SHP77 treated with DMSO at 0.1 percent for 48 hours (cell line): Measurements from ENCODE around the gene GPN1.
"Not testable (repeated sequence)": the region's sequence is repeated elsewhere in the genome, so short reads cannot be mapped to it uniquely, and the experiment has no call there.

ENCODE experiments used
- DNase-seq: peaks from one replicate; lab custom pipeline; 2025; lab: John Stamatoyannopoulos, UW

The GPN1 gene

DNA sequence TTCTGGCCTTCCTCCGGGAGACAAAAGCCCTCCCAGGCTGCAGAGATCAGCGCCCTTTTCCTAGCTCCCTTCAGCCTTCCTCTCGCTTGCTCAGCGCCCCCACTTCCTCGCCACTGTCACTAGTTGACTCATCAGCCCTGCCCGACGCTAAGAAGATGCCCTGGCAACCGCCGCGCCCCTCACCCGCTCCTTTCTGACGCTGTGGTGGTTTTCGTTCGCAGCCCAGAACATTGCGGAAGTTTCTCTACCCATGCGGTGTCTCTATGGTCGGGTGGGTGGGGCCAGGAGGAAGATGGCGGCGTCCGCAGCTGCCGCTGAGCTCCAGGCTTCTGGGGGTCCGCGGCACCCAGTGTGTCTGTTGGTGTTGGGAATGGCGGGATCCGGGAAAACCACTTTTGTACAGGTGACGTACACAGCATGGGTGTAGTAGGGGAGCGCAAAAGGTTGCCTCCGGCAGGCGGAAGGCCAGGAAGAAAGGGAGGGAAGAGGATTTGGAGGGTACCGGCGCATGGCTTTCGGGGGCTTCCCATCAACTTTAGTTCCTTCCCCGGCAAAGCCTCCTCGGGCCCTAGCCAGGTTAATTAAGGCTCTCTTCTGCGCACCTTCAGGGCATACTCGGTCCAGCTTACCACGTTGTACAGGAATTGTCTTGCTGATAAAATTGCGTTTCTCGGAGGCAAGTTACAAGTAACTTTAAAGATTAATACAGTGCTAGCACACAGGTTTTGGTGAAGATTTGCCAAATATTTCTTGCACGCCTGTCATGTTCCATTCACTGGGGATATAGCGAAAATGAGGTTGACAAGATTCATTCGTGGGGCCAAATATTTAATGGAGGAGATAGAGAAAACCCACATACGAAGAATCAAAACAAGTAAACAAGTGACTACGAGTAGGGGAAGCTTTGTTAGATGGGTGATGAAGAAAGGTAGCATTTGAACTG lies at the start of gene GPN1, which contains the start of gene CCDC121:
Gene GPN1 (plus strand): TSS at position 284 of the 943 bp plus-strand sequence. CDS start 9 bp downstream, at position 293.
Gene CCDC121 (minus strand): TSS at position 246 of the 943 bp plus-strand sequence. CDS start 1,213 bp downstream, outside the sequence.
- peak; percentile 57 for DNase-seq

DNA sequence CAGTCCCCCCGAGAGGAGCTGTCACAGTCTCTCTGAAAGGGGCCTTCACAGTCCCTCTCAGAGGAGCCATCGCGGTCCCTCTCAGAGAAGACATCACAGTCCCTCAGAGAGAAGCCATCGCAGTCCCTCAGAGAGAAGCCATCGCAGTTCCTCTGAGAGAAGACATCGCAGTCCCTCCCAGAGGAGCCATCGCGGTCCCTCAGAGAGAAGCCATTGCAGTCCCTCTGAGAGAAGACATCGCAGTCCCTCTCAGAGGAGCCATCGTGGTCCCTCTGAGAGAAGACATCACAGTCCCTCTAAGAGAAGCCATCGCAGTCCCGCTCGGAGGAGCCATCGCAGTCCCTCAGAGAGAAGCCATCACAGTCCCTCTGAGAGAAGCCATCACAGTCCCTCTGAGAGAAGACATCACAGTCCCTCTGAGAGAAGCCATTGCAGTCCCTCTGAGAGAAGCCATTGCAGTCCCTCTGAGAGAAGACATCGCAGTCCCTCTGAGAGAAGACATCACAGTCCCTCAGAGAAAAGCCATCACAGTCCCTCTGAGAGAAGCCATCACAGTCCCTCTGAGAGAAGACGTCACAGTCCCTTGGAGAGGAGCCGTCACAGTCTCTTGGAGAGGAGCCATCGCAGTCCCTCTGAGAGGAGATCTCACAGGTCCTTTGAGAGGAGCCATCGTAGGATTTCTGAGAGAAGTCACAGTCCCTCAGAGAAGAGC lies 47.3 kb upstream of the GPN1 start:
- no peak for DNase-seq

DNA sequence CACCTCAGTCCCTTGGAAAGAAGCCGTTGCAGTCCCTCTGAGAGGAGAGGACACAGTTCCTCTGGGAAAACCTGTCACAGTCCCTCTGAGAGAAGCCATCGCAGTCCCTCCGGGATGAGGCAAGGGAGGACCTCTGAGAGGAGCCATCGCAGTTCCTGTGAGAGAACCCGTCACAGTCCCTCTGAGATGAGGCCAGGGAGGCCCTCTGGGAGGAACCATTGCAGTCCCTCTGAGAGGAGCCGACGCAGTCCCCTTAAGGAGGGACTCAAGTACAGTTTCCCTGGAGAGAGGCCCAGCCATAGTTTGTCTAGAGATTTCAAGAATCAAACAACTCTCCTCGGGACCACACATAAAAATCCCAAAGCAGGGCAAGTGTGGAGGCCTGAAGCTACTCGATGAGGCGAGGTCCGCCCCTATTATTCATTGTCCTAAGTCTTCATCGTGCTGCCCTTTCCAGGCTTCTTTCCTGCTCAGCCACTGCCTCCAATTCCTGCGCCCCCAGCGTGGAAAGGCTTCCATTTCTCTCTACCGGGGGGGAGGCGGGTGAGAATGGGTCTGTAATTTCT lies 46.6 kb upstream of the GPN1 start:
- DNase-seq, result no peak

DNA sequence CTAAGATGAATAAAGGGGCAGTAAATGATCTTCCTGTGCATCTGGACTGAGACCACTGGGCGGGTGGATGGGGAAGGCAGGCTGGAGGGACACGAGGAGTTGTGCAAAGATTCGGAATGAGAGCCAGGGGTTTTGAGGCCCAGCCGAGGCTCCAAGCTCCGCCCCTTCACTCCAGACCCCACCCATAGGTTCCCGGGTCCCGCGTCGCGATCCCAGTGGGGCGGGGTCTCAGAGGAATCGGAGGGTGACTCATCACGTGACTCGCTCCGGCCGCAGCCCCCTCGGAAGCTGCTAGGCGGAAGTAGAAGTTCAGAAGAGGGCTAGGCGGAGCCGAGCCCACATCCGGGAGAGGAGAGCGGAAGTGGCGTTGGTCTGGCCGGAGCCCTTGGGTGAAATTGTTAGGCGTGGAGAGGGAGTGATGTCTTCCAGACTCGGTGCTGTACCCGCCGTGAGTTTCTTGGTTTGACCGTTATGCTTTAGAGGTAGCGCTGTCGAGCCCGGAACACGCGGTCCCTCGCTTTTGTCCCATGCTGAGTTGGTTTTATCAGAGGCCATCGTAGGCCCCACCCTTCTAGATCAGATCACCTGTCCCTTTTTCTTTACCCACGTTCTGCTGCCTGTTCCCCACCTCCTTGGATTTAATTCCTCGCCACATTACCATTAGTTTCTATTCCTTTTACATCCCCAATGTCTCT lies 46.0 kb upstream of the GPN1 start, which contains the start of gene ZNF512:
Gene ZNF512 (plus strand): TSS at position 348 of the 695 bp plus-strand sequence. CDS start 71 bp downstream, at position 419.
- DNase-seq, result peak; percentile 86

DNA sequence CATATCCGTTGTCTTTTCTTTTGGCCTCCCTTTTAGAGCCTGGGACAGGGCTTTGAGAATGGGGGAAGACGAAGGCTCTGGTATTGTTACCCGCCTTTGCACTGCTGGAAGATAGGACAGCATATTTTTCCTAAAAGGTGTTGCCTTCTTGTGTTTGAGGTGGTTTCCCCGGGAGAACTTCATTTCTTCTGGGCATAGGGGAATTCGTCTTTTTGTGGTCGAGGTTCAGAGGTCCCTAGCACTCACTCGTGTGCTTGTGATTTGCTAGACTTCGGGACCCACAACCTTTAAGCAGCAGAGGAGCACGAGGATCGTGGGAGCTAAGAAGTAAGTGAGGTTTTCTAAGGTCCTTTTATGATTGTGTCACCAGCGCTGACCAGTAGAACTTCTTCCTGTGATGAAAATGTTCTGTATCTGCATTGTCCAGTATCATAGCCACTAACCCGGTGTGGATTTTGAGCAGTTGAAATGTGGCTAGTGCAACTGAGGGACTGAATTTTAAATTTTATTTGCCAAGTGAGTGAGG lies 45.4 kb upstream of the GPN1 start:
- DNase-seq, result no peak

DNA sequence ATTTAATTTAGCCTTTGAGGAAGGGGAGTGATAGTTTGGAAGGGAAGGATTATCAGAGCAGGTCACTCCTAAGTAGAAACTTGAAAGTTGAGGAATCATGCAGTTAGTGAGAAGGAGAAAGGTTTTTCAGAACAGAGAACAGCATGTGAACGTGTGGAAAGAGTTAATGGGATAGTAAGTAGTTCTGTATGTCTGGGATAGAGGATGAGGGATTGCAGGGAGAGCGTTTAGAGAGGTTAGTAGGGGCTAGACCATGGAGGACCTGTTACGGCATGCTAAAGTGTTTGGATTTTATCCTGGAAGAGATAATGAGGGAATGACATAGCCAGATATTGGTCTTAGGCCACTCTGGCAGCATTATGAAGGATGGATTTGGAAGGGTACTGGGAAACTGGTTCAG lies 44.3 kb upstream of the GPN1 start:
- DNase-seq, result no peak

DNA sequence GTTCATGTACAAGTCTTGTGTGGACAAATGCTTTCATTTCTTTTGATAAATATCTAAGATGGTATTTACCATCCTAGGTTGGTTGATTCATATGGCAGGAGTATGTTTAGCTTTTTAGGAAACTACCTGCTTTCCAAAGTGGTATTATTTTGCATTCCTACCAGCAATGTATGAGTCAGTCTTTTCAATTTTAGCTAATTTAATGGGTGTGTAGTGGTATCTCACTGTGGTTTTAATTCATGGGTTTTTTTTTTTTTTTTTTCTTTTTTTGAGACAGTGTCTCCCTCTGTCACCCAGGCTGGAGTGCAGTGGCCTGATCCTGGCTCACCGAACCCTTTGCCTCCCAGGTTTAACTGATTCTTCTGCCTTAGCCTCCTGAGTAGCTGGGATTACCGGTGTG lies 41.8 kb upstream of the GPN1 start:
- DNase-seq, result no peak

DNA sequence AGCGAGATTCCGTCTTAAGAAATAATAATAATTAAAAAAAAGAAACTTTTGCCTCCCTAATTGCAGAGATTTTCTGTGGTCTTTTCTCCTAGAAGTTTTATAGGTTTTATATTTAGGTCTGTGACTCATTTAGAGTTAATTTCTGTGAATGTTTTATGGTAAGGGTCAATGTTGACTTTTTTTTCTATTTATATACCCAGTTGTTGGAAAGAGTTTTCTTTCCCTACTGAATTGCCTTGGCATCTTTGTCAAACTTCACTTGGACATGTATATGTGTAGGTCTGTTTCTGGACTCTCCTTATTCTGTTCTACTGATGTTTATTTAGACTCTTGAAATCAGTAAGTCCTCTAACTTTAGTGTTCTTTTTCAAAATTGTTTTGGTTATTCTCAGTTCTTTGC lies 40.5 kb upstream of the GPN1 start:
- DNase-seq, result no peak

DNA sequence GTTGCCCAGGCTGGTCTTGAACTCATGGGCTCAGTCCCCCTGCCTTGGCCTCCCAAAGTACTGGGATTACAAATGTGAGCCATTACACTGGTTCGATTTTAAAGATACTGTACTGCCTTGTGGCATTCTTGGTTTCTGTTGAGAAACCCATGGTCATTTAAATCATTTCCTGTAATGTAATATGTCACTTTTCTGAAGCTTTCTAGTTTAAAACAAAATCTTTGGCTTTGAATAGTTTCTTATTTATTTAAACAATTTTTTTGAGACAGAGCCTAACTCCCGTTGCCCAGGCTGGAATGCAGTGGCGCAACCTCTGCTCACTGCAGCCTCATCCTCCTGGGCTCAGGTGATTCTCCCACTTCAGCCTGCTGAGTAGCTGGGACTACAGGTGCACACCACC lies 37.1 kb upstream of the GPN1 start:
- no peak for DNase-seq

DNA sequence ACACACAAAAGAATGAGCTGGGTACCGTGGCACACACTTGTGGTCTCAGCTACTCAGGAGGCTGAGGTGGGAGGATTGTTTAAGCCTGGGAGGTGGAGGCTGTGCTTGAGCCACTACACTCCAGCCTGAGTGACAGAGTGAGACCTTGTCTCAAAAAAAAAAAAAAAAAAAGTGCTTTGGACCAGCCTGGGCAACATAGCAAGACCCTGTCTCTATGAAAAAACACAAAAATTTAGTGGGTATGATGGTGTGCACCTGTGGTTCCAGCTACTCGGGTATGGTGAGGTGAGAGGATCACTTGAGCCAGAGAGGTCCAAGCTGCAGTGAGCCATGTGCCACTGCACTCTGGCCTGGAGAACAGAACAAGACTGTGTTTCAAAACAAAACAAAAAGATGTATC lies 35.6 kb upstream of the GPN1 start:
- no peak for DNase-seq

DNA sequence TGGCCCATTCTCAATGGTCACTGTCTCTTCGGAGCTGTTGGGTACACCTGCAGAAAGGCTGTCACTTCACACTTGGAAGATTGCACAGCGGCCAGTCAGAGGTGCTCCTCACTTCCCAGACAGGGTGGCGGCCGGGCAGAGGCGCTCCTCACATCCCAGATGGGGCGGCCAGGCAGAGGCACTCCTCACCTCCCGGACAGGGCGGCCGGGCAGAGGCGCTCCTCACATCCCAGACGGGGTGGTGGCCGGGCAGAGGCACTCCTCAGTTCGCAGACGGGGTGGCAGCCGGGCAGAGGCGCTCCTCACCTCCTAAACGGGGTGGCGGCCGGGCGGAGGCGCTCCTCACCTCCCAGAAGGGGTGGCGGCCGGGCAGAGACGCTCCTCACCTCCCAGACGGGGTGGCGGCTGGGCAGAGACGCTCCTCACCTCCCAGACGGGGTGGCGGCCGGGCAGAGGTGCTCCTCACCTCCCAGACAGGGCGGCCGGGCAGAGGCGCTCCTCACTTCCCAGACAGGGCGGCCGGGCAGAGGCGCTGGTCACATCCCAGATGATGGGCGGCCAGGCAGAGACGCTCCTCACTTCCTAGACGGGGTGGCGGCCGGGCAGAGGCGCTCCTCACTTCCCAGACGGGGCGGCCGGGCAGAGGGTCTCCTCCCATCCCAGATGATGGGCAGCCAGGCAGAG lies 34.7 kb upstream of the GPN1 start:
- not testable (repeated sequence) for DNase-seq

DNA sequence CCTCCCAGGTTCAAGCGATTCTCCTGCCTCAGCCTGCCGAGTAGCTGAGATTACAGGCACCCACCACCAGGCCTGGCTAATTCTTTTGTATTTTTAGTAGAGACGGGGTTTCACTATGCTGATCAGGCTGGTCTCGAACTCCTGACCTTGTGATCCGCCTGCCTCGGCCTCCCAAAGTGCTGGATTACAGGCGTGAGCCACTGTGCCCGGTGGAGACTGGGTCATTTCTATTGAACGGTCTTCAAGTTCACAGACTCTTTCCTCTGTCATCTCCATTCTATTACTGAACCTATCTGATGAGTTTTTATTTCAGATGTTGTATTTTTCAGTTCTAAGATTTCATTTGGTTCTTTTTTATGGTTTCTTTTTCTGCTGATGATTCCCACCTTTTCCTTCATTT lies 33.4 kb upstream of the GPN1 start:
- DNase-seq, result not testable (repeated sequence)

DNA sequence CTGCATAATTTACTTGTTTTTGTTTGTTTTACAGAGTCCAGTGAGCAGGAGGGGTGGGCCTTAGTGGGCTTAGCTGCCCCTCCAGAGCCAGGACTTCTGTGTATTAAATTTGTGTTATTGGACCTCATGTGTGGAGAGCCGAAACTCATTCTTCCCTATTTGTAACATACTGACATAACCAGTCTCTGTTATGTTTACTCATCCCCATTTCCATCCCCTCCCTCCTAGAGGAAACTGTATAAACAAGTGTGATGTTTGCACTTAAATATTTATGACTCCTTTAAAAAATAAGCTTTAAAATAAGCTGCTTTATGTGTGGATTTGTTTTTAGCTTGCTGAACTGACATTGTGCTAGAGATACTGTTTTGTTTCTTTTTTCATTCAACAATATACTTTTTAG lies 32.2 kb upstream of the GPN1 start:
- no peak for DNase-seq

DNA sequence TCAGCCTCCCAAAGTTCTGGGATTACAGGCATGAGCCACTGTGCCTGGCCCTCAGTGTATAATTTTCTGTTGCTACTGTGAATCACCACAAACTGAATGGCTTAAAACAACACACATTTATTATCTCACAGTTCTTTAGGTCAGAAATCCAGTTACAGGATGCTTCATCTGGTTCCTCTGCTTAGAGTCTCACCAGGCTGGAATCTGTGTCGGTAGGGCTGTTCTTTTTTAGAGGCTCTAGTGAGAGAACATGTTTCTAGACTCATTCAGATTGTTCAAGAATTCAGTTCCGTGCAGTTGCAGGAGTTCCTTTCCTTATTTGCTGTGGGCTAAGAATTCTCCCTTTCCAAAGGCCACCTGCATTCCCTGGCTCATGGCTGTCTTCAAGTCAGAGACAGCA lies 22.2 kb upstream of the GPN1 start:
- DNase-seq, result no peak

DNA sequence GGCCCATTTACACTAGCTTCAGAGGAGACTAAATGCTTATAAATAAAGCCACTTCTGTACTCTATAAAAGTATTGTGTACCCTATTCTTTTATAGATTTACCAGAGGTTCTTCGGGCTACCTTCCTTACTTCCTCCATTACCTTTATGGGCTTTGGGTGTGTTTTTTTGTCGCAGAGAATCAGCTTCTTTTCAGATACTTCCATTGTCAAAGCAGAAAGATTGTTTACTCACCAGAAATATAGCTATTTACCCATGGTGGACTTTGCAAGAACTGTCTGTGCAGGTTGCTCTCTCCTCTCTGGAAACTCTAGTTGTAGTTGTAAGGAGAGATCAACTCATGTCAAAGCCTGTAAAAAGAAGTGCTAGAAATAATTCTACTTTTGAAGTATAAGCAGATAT lies 14.9 kb upstream of the GPN1 start:
- no peak for DNase-seq

DNA sequence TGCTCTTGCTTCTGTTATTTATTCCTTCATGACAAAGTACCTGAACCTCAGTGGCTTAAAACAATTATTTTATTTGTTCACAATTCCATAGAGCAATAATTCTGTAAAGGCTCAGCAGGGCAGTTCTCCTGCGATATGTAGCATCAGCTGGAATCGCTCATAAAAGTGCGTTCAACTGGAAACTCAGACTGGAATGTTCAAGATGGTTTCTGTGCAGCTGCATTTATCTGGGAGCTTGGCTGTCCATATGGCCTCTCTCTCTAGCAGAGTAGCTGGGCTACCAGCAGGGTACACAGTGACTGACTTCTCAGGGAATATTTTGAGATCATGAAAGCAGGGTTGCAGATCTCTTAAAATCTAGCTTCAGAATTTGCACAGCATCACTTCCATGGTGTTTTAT lies 13.5 kb upstream of the GPN1 start:
- DNase-seq, result no peak

DNA sequence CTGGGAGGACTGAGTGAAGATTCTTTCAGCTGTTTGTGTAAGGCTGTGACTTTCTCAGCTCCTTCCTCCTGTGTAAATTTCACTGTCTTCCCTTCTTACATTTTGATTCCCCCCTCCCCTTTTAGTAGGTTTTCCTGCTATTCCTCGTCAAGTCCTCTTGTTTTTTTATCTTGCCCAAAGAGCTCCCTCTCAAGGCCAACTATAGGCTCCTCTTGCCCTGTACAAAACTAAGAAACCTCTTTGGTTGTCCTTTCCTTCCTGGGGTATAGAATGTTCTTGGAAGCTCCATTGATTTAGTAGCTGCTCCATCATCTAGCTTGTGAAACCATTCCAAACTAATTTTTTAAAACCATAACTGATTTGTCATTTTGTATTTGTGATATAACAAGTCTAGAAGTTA lies 7.3 kb upstream of the GPN1 start:
- no peak for DNase-seq

DNA sequence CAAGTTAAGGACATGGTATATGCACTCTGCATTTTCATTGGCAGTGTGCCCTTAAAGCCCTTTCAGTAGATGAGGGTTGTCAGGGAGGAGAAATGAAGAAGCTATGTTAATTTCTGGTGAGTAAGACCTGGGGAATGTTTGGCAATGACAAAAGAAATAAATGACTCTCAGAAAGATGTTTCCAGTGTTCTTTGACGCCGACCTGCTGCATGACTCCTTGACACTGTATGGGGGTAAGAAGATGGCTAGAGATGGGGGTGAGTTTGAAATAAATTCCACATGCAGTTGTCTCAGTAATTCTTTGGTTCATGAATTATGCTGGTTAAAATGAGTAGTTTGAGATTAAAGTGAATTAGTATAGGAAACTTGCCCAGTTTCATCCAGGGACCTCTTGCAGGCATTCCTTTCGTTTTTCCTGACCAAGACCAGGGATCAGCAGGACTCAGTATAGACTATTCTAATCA lies 5.9 kb upstream of the GPN1 start:
- DNase-seq, result no peak

DNA sequence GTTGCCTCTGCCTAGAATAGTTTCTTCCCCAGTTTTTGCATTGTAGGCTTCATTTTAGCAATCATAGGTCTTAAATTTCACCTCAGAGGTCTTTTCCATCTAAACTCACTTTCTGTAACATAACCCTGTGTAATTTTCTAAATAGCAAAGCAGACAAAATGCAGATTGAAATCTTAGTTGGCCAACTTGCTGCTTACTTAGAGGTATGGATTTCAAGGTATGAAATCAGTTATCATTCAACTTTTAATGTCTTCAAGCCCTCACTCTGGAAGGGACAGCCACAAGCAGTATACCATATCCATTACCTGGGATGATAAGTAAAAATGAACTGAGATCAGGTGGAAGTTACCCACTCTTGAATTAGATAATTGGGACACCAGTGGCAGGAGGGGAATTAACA lies 3.9 kb upstream of the GPN1 start:
- DNase-seq, result no peak

DNA sequence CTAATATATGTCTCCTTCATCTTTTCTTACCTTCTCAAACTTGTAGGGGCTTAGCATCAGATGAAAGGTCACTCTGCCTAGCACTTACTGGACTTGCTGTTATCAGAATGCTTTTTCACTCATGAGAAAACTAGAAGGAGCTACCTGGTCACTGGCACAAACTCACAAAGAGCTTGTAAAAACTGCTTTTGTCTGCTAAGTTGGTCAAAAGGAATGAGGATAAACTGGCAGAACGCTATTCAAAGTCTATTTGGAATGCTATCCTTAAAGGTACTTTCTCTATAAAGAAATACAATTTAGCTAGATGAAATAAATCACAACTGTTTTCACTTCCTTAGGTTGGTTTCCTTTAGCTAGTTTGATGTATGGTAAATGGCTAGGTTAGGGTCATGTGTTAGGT lies 2.5 kb upstream of the GPN1 start:
- DNase-seq, result not testable (repeated sequence)

DNA sequence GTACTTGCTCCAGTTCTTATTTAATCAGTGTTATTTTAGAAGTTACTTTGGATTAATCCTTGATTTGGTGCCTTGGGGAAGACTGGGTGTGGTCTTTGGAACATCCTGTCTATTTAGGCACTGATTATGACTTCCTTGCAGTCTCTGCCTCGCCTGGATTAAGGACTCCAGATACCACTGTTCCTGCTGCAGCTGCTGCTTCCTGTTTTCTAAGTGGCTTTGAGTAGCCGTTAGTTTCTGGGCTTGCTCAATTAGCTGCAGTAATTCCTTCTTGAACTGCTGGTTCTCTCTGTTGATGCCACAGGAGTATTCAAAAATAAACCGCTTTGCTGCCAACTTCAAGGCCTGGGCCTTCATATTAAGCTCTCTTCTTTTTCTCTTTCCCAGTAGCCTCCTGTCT lies 1.9 kb upstream of the GPN1 start:
- DNase-seq, result not testable (repeated sequence)
